OCI-LY3 (cell line): ENCODE results near the gene LIPC.

Experiments
- H2AFZ ChIP-seq: fragments of 200-600, 300-600 bp; shearing (Covaris generic); 2 replicates; pipeline ENCODE4 v1.6.0; 2014; ENCODE audit warnings: antibody characterized with exemption, low read depth, low read length
- H3K27ac ChIP-seq: fragments of 200-600, 300-600 bp; sonication (generic); 2 replicates; pipeline ENCODE4 v1.5.1; 2014; ENCODE audit warnings: mild to moderate bottlenecking, low read length, moderate library complexity, mixed read lengths
- H3K27me3 ChIP-seq: fragments of 200-600, 300-600 bp; sonication (generic); 2 replicates; pipeline ENCODE4 v1.6.1; 2014; ENCODE audit warnings: low read depth, low read length, mixed read lengths
- H3K36me3 ChIP-seq: fragments of 200-600, 300-600 bp; sonication (generic); replicated peaks from 2 replicates; pipeline ENCODE3; 2014; ENCODE audit warnings: low read depth, low read length, mixed read lengths
- H3K4me1 ChIP-seq: fragments of 300-600, 200-600 bp; sonication (generic); 2 replicates; pipeline ENCODE4 v1.6.1; 2014; ENCODE audit warnings: low read length, mixed read lengths
- H3K4me2 ChIP-seq: fragments of 200-600, 300-600 bp; sonication (generic); 2 replicates; pipeline ENCODE4 v1.6.1; 2014; ENCODE audit warnings: low read length, mixed read lengths
- H3K4me3 ChIP-seq: fragments of 300-600, 200-600 bp; sonication (generic); 2 replicates; pipeline ENCODE4 v1.5.1; 2014; ENCODE audit warnings: antibody characterized with exemption, mild to moderate bottlenecking, low read length, moderate library complexity
- H3K79me2 ChIP-seq: fragments of 300-600, 200-600 bp; shearing (Covaris generic); 2 replicates; pipeline ENCODE4 v1.6.1; 2014; ENCODE audit warnings: mild to moderate bottlenecking, low read length, mixed read lengths
- H3K9ac ChIP-seq: fragments of 300-600, 200-600 bp; shearing (Covaris generic); 2 replicates; pipeline ENCODE4 v1.6.0; 2014; ENCODE audit warnings: mild to moderate bottlenecking, low read length, moderate library complexity
- H3K9me3 ChIP-seq: fragments of 200-600, 300-600 bp; shearing (Covaris generic); 2 replicates; pipeline ENCODE4 v1.6.1; 2014; ENCODE audit warnings: low read length, mixed read lengths; ENCODE audit not compliant: insufficient read depth
- H4K20me1 ChIP-seq: fragments of 200-600, 300-600 bp; sonication (generic); 2 replicates; pipeline ENCODE4 v1.6.1; 2016; ENCODE audit warnings: low read length, mixed read lengths; ENCODE audit not compliant: insufficient read depth
- EZH2phosphoT487 ChIP-seq: fragments of 200-600 bp; shearing (Covaris generic); IDR thresholded peaks from 2 replicates; pipeline ENCODE4 v1.6.1; 2018; ENCODE audit warnings: antibody characterized with exemption, mixed run types, low read depth
- TF ChIP-seq, protein P1 (sequence below): fragments of 200-600, 300-600 bp; sonication (generic); IDR thresholded peaks from 2 replicates; pipeline ENCODE4 v1.5.1; 2014; ENCODE audit warnings: antibody characterized with exemption, low read length, low read depth

Gene LIPC

DNA sequence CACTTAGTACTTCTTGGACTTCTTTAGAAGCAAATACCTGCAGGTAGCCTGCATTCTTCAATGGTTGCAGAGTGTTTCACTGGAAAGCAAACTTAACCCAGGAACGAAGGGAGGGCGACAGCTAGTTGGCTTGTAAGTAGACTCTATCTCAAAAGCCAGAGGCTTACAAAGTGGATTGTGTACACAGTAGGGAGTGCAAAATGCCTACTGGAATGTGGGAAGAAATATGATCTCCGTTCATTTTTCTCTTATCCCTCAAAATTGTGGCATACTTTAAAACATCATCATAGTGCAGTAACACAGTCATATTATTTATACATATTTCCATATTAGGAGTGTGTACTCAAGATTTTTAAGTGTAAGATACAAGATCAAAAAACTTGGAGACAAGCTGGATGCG, 155.7 kb downstream of the LIPC start:
- Histone ChIP-seq H3K9ac (no peak overlapping the region), H4K20me1 (no peaks in the 10 kb centered on the region), H3K27me3 (no peaks in the 10 kb centered on the region), H3K9me3 (no peaks in the 10 kb centered on the region), H3K4me3 (no peak overlapping the region), H3K4me1 (0 out of 2 replicates have a peak, but pooled peaks cover 3% of the 10 kb centered on the region), H3K27ac (no peak overlapping the region), H2AFZ (no peak overlapping the region), H3K79me2 (no peaks in the 10 kb centered on the region), H3K36me3 (no peaks in the 10 kb centered on the region), H3K4me2 (no peak overlapping the region)
- TF ChIP-seq, protein P1, sequence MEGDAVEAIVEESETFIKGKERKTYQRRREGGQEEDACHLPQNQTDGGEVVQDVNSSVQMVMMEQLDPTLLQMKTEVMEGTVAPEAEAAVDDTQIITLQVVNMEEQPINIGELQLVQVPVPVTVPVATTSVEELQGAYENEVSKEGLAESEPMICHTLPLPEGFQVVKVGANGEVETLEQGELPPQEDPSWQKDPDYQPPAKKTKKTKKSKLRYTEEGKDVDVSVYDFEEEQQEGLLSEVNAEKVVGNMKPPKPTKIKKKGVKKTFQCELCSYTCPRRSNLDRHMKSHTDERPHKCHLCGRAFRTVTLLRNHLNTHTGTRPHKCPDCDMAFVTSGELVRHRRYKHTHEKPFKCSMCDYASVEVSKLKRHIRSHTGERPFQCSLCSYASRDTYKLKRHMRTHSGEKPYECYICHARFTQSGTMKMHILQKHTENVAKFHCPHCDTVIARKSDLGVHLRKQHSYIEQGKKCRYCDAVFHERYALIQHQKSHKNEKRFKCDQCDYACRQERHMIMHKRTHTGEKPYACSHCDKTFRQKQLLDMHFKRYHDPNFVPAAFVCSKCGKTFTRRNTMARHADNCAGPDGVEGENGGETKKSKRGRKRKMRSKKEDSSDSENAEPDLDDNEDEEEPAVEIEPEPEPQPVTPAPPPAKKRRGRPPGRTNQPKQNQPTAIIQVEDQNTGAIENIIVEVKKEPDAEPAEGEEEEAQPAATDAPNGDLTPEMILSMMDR = no peak
- no peak for TF ChIP-seq EZH2phosphoT487

DNA sequence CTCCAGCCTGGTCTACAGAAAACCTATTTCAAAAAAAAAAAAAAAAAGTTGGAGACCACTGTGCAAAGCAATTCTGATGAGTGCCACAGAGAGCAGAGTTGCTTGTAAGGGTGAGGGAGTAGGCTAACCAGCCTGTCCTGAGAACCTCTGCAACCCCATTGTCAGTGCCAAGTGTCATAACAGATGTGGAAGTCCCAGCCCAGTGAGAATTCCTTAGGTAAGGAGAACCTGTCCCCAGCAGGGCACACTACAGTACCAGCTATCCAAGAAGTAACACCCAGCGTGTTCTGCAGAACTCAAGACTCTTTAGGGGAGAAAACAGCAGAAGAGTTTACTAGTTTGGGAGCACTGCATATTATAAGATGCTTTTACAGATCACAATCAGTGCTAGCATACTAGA, 156.3 kb downstream of the LIPC start:
- no peak overlapping the region for H3K27ac ChIP-seq
- H3K36me3 ChIP-seq = no peaks in the 10 kb centered on the region
- no peak overlapping the region for H3K4me2 ChIP-seq
- H3K9ac ChIP-seq = no peak overlapping the region
- no peak overlapping the region for H3K4me3 ChIP-seq
- no peaks in the 10 kb centered on the region for H3K9me3 ChIP-seq
- no peaks in the 10 kb centered on the region for H3K27me3 ChIP-seq
- no peaks in the 10 kb centered on the region for H4K20me1 ChIP-seq
- H3K4me1 ChIP-seq = 0 out of 2 replicates have a peak, but pooled peaks cover 3% of the 10 kb centered on the region
- no peak for TF ChIP-seq EZH2phosphoT487
- TF ChIP-seq, protein P1 = no peak
- H3K79me2 ChIP-seq = no peaks in the 10 kb centered on the region
- no peak overlapping the region for H2AFZ ChIP-seq

DNA sequence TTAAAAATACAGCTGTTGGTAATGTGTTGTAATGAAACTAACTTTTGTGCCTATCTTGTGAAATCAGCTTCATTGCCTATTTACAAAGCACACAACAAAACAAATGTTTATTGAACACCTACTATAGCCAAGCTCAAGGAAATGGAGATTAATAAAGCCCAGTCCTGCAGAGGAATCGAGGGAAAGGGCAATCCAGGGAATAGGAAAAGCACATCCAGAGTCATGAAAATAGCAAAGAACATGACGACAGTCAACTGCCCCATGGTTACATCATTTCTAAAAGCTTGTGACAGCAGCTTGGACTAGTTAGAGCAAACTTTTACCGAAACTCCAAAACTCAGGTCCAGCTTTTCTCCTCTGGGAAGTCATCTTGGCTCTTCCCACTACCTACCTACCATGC, 157.3 kb downstream of the LIPC start:
- H3K4me2 ChIP-seq = no peak overlapping the region

DNA sequence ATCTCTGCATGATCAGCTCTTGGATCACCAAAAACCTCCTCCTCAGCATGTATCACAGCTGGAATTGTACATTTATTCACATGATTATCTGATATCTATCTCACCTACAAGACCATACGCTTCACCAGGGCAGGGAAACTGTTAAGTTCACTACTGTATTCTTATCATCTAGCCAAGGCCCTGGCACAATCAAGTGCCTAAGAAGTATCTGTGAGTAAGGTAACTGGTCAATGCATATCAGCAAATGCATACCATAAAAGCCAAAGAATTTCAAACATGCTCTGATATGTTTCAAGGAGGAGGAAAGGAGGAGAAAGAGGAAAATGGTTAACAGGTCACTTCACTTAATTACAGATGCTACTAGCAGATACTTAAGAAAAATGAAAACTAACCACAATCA, 158.4 kb downstream of the LIPC start:
- TF ChIP-seq EZH2phosphoT487 = no peak
- TF ChIP-seq, protein P1 = no peak

More for the DNA sequence above, 157.3 kb downstream of the LIPC start:
- H3K79me2 ChIP-seq = no peaks in the 10 kb centered on the region
- H2AFZ ChIP-seq = no peak overlapping the region
- H3K36me3 ChIP-seq = peaks cover 2% of the 10 kb centered on the region
- no peaks in the 10 kb centered on the region for H4K20me1 ChIP-seq
- no peaks in the 10 kb centered on the region for H3K27me3 ChIP-seq
- peaks cover 9% of the 10 kb centered on the region for H3K4me1 ChIP-seq
- H3K27ac ChIP-seq = no peak overlapping the region
- no peak for TF ChIP-seq EZH2phosphoT487
- TF ChIP-seq, protein P1 = no peak
- no peak overlapping the region for H3K4me3 ChIP-seq
- H3K9ac ChIP-seq = no peak overlapping the region
- H3K9me3 ChIP-seq = no peaks in the 10 kb centered on the region

More for the DNA sequence above, 158.4 kb downstream of the LIPC start:
- Histone ChIP-seq H4K20me1 (no peaks in the 10 kb centered on the region), H3K79me2 (no peaks in the 10 kb centered on the region), H3K36me3 (peaks cover 2% of the 10 kb centered on the region), H3K27me3 (no peaks in the 10 kb centered on the region), H3K9ac (no peak overlapping the region), H3K4me3 (no peak overlapping the region), H3K27ac (no peak overlapping the region), H2AFZ (no peak overlapping the region), H3K4me1 (peaks cover 21% of the 10 kb centered on the region), H3K9me3 (no peaks in the 10 kb centered on the region), H3K4me2 (no peak overlapping the region)
